Measurements from ENCODE around the gene NAP1L4. TPM values are rescaled to one million over a fixed set of nuclear protein-coding genes. Genes with fewer than 3 reads are reported as not detected.
A peak's percentile ranks its signal among the peaks of the same experiment; 100 is the strongest.

NAP1L4 gene
- total and polyA plus RNA-seq, 2 donors (not counting 1 experiment from before 2014, with no cell fraction given) = 62.1 to 133 TPM

- Mint-ChIP-seq H3K4me1 (peaks cover 26% of the 10 kb centered on the region), H3K9me3 (ENCODE audit: insufficient read depth) (no peaks in the 10 kb centered on the region), H3K4me3 (peak overlapping the region; percentile 76), H3K27ac (no peak overlapping the region), H3K27me3 (no peaks in the 10 kb centered on the region)
- no peak overlapping the region for H2AFZ ChIP-seq (ENCODE audit: insufficient read depth, low read depth, low read length, poor library complexity, severe bottlenecking)
- H3K36me3 ChIP-seq (replicated peaks in 1 of 2; ENCODE audit: control extremely low read depth in 1 of 2, control insufficient read depth in 1 of 2, extremely low read depth in 1 of 2, insufficient read depth in 2 of 2, low read length in 1 of 2) = no peaks in the 10 kb centered on the region
- CTCF ChIA-PET = interaction anchor here (0.5 kb wide), 1 partner anchor 804 kb away, joined by 3 read pairs; no protein-coding TSS in a partner anchor
- no peak overlapping the region for H3K9ac ChIP-seq (ENCODE audit: low read length)
- no peak overlapping the region for H3K4me2 ChIP-seq (replicated peaks; ENCODE audit: low read depth, low read length, poor library complexity, severe bottlenecking)
- POLR2A ChIA-PET = no interaction called here
- H3K27me3 ChIP-seq (replicated peaks in 1 of 4; ENCODE audit: control extremely low read depth in 1 of 4, control insufficient read depth in 3 of 4, insufficient read depth in 4 of 4, low read length in 3 of 4) = no peaks in the 10 kb centered on the region
- no peaks in the 10 kb centered on the region for H3K9me3 ChIP-seq (ENCODE audit: control extremely low read depth in 1 of 3, control insufficient read depth in 2 of 3, insufficient read depth in 1 of 3, low read length in 2 of 3)
- no peak overlapping the region for H3K27ac ChIP-seq (ENCODE audit: low read length in 2 of 2)
- intact Hi-C loops (cut with micrococcal nuclease) = loop anchor here (5.0 kb wide), 5 partner anchors 43 to 1232 kb away; partner anchors contain the start of genes CTSD and TSSC4
- WGBS (ENCODE audit: insufficient coverage) = 100% methylated on average over 1 of the region's 4 CpGs
- ATAC-seq (ENCODE audit: low read depth) (no peak), DNase-seq (no peak)
- H3K4me1 ChIP-seq (ENCODE audit: control insufficient read depth in 2 of 2, insufficient read depth in 2 of 2, low read length in 2 of 2) = peaks cover 23 to 27% of the 10 kb centered on the region in 2 donors
- peaks cover 3% of the 10 kb centered on the region for H4K20me1 ChIP-seq (ENCODE audit: control insufficient read depth, insufficient read depth, low read length, poor library complexity, severe bottlenecking)
- peaks cover 24% of the 10 kb centered on the region for H3K79me2 ChIP-seq (ENCODE audit: control insufficient read depth, insufficient read depth, low read length)
- H3K4me3 ChIP-seq (ENCODE audit: control extremely low read depth in 1 of 5, extremely low read depth in 1 of 5, insufficient read depth in 1 of 5, low read depth in 2 of 5, low read length in 4 of 5) = no peak overlapping the region
- TF ChIP-seq CTCF (IDR thresholded peaks at IDR 0.05) = no peak
- no peak for TF ChIP-seq EZH2 (IDR thresholded peaks at IDR 0.05; ENCODE audit: borderline replicate concordance, insufficient read depth, low read depth, low read length, poor library complexity, severe bottlenecking)
Measured at GRCh38 chr11:2994336-2994730, 2.2 kb upstream of the NAP1L4 start.

GRCh38 chr11:2992997-2993325 lies 832 bp upstream of the NAP1L4 start:
- H3K36me3 ChIP-seq (replicated peaks in 1 of 2; ENCODE audit: control extremely low read depth in 1 of 2, control insufficient read depth in 1 of 2, extremely low read depth in 1 of 2, insufficient read depth in 2 of 2, low read length in 1 of 2) = no peaks in the 10 kb centered on the region
- Mint-ChIP-seq H3K4me1 (peaks cover 39% of the 10 kb centered on the region), H3K27me3 (no peaks in the 10 kb centered on the region), H3K9me3 (ENCODE audit: insufficient read depth) (no peaks in the 10 kb centered on the region), H3K27ac (peak overlapping the region; percentile 99), H3K4me3 (peak overlapping the region; percentile 96)
- DNase-seq (no peak), ATAC-seq (ENCODE audit: low read depth) (no peak)
- H3K9ac ChIP-seq (ENCODE audit: low read length) = peak overlapping the region; percentile 93
- peak overlapping the region; percentile 48 to 97 (median 88) for H3K4me3 ChIP-seq (ENCODE audit: control extremely low read depth in 1 of 5, extremely low read depth in 1 of 5, insufficient read depth in 1 of 5, low read depth in 2 of 5, low read length in 4 of 5)
- H3K27me3 ChIP-seq (replicated peaks in 1 of 4; ENCODE audit: control extremely low read depth in 1 of 4, control insufficient read depth in 3 of 4, insufficient read depth in 4 of 4, low read length in 3 of 4) = no peaks in the 10 kb centered on the region
- peaks cover 37 to 41% of the 10 kb centered on the region in 2 donors for H3K4me1 ChIP-seq (ENCODE audit: control insufficient read depth in 2 of 2, insufficient read depth in 2 of 2, low read length in 2 of 2)
- 17% methylated on average over 6 of the region's 7 CpGs for WGBS (ENCODE audit: insufficient coverage)
- H3K4me2 ChIP-seq (replicated peaks; ENCODE audit: low read depth, low read length, poor library complexity, severe bottlenecking) = peak overlapping the region; percentile 98
- H3K9me3 ChIP-seq (ENCODE audit: control extremely low read depth in 1 of 3, control insufficient read depth in 2 of 3, insufficient read depth in 1 of 3, low read length in 2 of 3) = no peaks in the 10 kb centered on the region
- CTCF ChIA-PET = interaction anchor here (1.0 to 1.4 kb wide), 3 partner anchors 99 to 461 kb away, joined by 3 to 5 read pairs (median 3); no protein-coding TSS in a partner anchor
- peak overlapping the region; percentile 99 for H2AFZ ChIP-seq (ENCODE audit: insufficient read depth, low read depth, low read length, poor library complexity, severe bottlenecking)
- peaks cover 16% of the 10 kb centered on the region for H4K20me1 ChIP-seq (ENCODE audit: control insufficient read depth, insufficient read depth, low read length, poor library complexity, severe bottlenecking)
- H3K27ac ChIP-seq (ENCODE audit: low read length in 2 of 2) = peak overlapping the region; percentile 64 to 87
- POLR2A ChIA-PET = no interaction called here
- intact Hi-C loops (cut with micrococcal nuclease) = loop anchor here (1.0 to 5.0 kb wide), 11 partner anchors 44 to 1231 kb away; partner anchors contain the start of genes CARS1, CDKN1C, CTSD and TSSC4
- H3K79me2 ChIP-seq (ENCODE audit: control insufficient read depth, insufficient read depth, low read length) = peaks cover 38% of the 10 kb centered on the region
- TF ChIP-seq EZH2 (IDR thresholded peaks at IDR 0.05; ENCODE audit: borderline replicate concordance, insufficient read depth, low read depth, low read length, poor library complexity, severe bottlenecking) (no peak), CTCF (IDR thresholded peaks at IDR 0.05) (no peak)

Measured in B cell (primary cell).